B cell (primary cell): ENCODE measurements around the gene GNL3. TPM values are rescaled to one million over a fixed set of nuclear protein-coding genes. Genes with fewer than 3 reads are reported as not detected.

ENCODE experiments used
- ATAC-seq: fragments of 200-7000 bp; cut with Tn5 transposase; one replicate; pipeline ENCODE4 v1.10.0; 2021; ENCODE audit warnings: low read depth, mild to moderate bottlenecking, moderate number of reproducible peaks, moderate library complexity
- CTCF ChIA-PET: fragments of 350-600 bp; sonication (Branson Sonifier 250); formaldehyde crosslinking; loops from one replicate; lab custom pipeline; 2021; ENCODE audit warnings: antibody characterized with exemption, inconsistent platforms; lab: Charles Lee
- POLR2A ChIA-PET: fragments of 350-600 bp; sonication (Branson Sonifier 250); formaldehyde crosslinking; loops from one replicate; lab custom pipeline; 2021; ENCODE audit warnings: antibody characterized with exemption; lab: Charles Lee
- DNase-seq: peaks from one replicate; pipeline ENCODE4 v3.0.0; 2013
- H2AFZ ChIP-seq: 2 replicates; pipeline ENCODE4 v1.6.1; 2012; ENCODE audit warnings: mild to moderate bottlenecking, low read depth, low read length; ENCODE audit not compliant: insufficient read depth, poor library complexity, severe bottlenecking
- H3K27ac ChIP-seq, 2 donors: 1 replicate in 1 of 2; 2 replicates in 1 of 2; pipeline ENCODE4 v1.5.1; 2012 to 2013; ENCODE audit warnings: low read length in 2 of 2, mild to moderate bottlenecking in 2 of 2, moderate library complexity in 1 of 2
- H3K27me3 ChIP-seq, 4 experiments: fragments of 200-600 bp in 1 of 4; sonication (generic) in 1 of 4; replicated peaks in 1 of 4; 1 replicate in 2 of 4; 2 replicates in 2 of 4; pipeline versions ENCODE4 v1.6.1 to v1.7.0; 2013 to 2016; ENCODE audit warnings: low read length in 3 of 4, mild to moderate bottlenecking in 2 of 4, mixed read lengths in 1 of 4, moderate library complexity in 1 of 4; ENCODE audit not compliant: insufficient read depth in 4 of 4, control insufficient read depth in 3 of 4; ENCODE audit errors: control extremely low read depth in 1 of 4
- H3K36me3 ChIP-seq, 2 experiments: replicated peaks in 1 of 2; 1 replicate in 1 of 2; 2 replicates in 1 of 2; pipeline versions ENCODE4 v1.6.1 to v1.7.1; 2013; ENCODE audit warnings: low read length in 1 of 2; ENCODE audit not compliant: insufficient read depth in 2 of 2, control insufficient read depth in 1 of 2; ENCODE audit errors: control extremely low read depth in 1 of 2, extremely low read depth in 1 of 2
- H3K4me1 ChIP-seq, 2 donors: fragments of 200-600 bp in 1 of 2; sonication (generic) in 1 of 2; 1 replicate in 1 of 2; 2 replicates in 1 of 2; pipeline versions ENCODE4 v1.5.1 to v1.6.1; 2013 to 2017; ENCODE audit warnings: low read length in 2 of 2; ENCODE audit not compliant: control insufficient read depth in 2 of 2, insufficient read depth in 2 of 2
- H3K4me2 ChIP-seq: replicated peaks from 2 replicates; pipeline ENCODE3; 2012; ENCODE audit warnings: mild to moderate bottlenecking, low read depth, low read length; ENCODE audit not compliant: poor library complexity, severe bottlenecking
- H3K4me3 ChIP-seq, 5 experiments: fragments of 200-600 bp in 1 of 5; sonication (generic) in 1 of 5; 1 replicate in 3 of 5; 2 replicates in 2 of 5; pipeline versions ENCODE4 v1.5.1 to v1.7.0; 2011 to 2016; ENCODE audit warnings: low read length in 4 of 5, mild to moderate bottlenecking in 4 of 5, low read depth in 2 of 5, control low read depth in 1 of 5, moderate library complexity in 1 of 5; ENCODE audit not compliant: insufficient read depth in 1 of 5; ENCODE audit errors: control extremely low read depth in 1 of 5, extremely low read depth in 1 of 5
- H3K79me2 ChIP-seq: fragments of 200-600 bp; sonication (generic); one replicate; pipeline ENCODE4 v1.6.0; 2016; ENCODE audit warnings: low read length; ENCODE audit not compliant: control insufficient read depth, insufficient read depth
- H3K9ac ChIP-seq: fragments of 200-600 bp; sonication (generic); 2 replicates; pipeline ENCODE4 v1.6.1; 2017; ENCODE audit warnings: mild to moderate bottlenecking, low read length, moderate library complexity
- H3K9me3 ChIP-seq, 3 donors: one replicate each; pipeline versions ENCODE4 v1.6.1 to v1.7.1; 2013; ENCODE audit warnings: low read length in 2 of 3; ENCODE audit not compliant: control insufficient read depth in 2 of 3, insufficient read depth in 1 of 3; ENCODE audit errors: control extremely low read depth in 1 of 3
- H4K20me1 ChIP-seq: 2 replicates; pipeline ENCODE4 v1.6.0; 2012; ENCODE audit warnings: mild to moderate bottlenecking, low read length; ENCODE audit not compliant: insufficient read depth, control insufficient read depth, poor library complexity, severe bottlenecking
- H3K27ac Mint-ChIP-seq: one replicate; pipeline ENCODE4 v1.8.0; 2021; ENCODE audit warnings: mixed read lengths
- H3K27me3 Mint-ChIP-seq: one replicate; pipeline ENCODE4 v1.8.0; 2021; ENCODE audit warnings: mixed read lengths
- H3K4me1 Mint-ChIP-seq: one replicate; pipeline ENCODE4 v1.8.0; 2021; ENCODE audit warnings: mixed read lengths
- H3K4me3 Mint-ChIP-seq: one replicate; pipeline ENCODE4 v1.8.0; 2021; ENCODE audit warnings: mixed read lengths
- H3K9me3 Mint-ChIP-seq: one replicate; pipeline ENCODE4 v1.8.0; 2022; ENCODE audit warnings: mixed read lengths; ENCODE audit not compliant: insufficient read depth
- EZH2 ChIP-seq: IDR thresholded peaks from 2 replicates; pipeline ENCODE4 v1.6.1; 2012; ENCODE audit warnings: borderline replicate concordance, low read depth, mild to moderate bottlenecking, moderate library complexity, low read length; ENCODE audit not compliant: insufficient read depth, poor library complexity, severe bottlenecking
- WGBS: methylation state at CpG from one replicate; pipeline ENCODE4 v1.1.5; 2013; ENCODE audit warnings: missing lambda C conversion rate; ENCODE audit not compliant: insufficient coverage; 5-methylcytosine and 5-hydroxymethylcytosine counted together
- intact Hi-C: fragments of 100-400 bp; cut with micrococcal nuclease; formaldehyde crosslinking; loops from one replicate; pipeline ENCODE4 v1.10.0; 2022
- polyA plus RNA-seq: library from polyadenylated mRNA; depleted of rRNA; stranded (reverse); fragments of >200 nt; gene quantifications from 2 replicates; pipeline ENCODE4 v1.2.3, GENCODE V29; 2012
- total RNA-seq, 2 donors: library from RNA; stranded (reverse); fragments of 120-200 nt in 1 of 2; gene quantifications; 1 replicate in 1 of 2; 2 replicates in 1 of 2; pipeline versions ENCODE4 v1.2.3 to v1.2.4, GENCODE V29; 2013 to 2022
- TF ChIP-seq, protein P1 (sequence below): fragments of 200-600 bp; IDR thresholded peaks from one replicate; pipeline ENCODE4 v1.8.0; 2022; ENCODE audit warnings: antibody characterized with exemption, mild to moderate bottlenecking

GNL3 gene
- total and polyA plus RNA-seq, 2 donors (not counting 1 experiment from before 2014, with no cell fraction given), result 32.6 to 68.5 TPM

DNA sequence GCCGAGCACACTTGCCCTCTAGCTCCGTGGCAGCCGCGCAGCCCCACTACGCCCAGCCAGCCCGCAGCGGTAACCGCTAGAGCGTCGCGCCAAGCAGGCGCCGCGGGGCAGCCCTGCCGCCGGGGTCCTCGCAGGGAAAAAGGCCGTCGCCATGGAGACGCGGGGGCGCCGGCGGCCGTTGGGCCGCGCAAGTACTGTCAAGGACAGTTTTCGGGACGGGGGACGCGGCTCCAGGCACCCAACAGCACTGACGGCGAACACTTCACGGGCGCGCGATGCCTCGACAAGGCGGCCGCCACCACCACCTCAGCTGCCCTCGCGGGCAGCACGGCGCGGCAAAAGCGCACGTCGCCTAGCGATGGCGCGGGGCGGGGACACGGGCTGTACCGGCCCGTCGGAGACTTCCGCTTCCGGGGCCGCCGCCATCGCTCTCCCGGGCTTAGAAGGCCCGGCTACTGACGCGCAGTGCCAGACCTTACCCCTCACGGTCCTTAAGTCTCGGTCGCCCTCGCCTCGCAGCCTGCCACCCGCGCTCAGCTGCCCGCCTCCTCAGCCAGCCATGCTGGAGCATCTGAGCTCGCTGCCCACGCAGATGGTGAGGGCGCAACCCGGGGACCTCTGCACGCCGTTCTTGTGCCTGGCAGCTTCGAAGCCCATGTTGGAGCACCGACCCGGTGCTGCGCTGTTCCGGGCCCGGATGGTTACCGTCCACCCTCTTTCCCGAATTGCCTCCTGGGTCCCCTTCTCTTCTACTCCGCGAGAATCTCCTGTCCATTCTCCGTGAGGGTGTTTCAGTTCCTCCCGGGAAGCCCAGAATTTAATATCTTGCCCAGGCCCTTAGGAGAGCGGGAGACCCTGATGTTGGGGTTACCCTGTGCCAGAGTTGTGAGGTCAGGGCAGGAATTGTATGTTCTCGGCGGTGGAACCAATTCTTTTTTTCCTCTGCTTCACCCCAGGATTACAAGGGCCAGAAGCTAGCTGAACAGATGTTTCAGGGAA, 20.2 kb downstream of the GNL3 start, which contains the start of the genes GLT8D1 and SPCS1:
Gene GLT8D1 (minus strand): TSS at position 104 of the 999 bp plus-strand sequence. CDS start 5,331 bp downstream, outside the sequence.
Gene SPCS1 (plus strand): TSS at position 419 of the 999 bp plus-strand sequence. CDS start 141 bp downstream, at position 560.
- CTCF ChIA-PET, result interaction anchor here (0.7 kb wide), 1 partner anchor 10 kb away, joined by 3 read pairs; no protein-coding TSS in a partner anchor
- ATAC-seq, result peak; percentile 86
- WGBS, result under 1% methylated on average over 91 of the region's 94 CpGs
- POLR2A ChIA-PET, result interaction anchor here (0.6 to 2.0 kb wide), 3 partner anchors 20 to 157 kb away, joined by 3 to 9 read pairs (median 6); partner anchors contain the start of genes GNL3, NEK4 and PBRM1
- peaks cover 5 to 13% of the 10 kb centered on the region in 2 experiments for H3K36me3 ChIP-seq
- peak within 1 kb of the TSS; percentile 75 to 91 (median 82) for H3K4me3 ChIP-seq
- no peaks in the 10 kb centered on the region for H3K9me3 ChIP-seq
- no peaks in the 10 kb centered on the region for H3K27me3 ChIP-seq
- Mint-ChIP-seq H3K4me3 (peak within 1 kb of the TSS; percentile 96), H3K4me1 (peaks cover 46% of the 10 kb centered on the region), H3K9me3 (no peaks in the 10 kb centered on the region), H3K27ac (peak within 1 kb of the TSS; percentile 97), H3K27me3 (no peaks in the 10 kb centered on the region)
- DNase-seq, result peak; percentile 97
- TF ChIP-seq, protein P1, sequence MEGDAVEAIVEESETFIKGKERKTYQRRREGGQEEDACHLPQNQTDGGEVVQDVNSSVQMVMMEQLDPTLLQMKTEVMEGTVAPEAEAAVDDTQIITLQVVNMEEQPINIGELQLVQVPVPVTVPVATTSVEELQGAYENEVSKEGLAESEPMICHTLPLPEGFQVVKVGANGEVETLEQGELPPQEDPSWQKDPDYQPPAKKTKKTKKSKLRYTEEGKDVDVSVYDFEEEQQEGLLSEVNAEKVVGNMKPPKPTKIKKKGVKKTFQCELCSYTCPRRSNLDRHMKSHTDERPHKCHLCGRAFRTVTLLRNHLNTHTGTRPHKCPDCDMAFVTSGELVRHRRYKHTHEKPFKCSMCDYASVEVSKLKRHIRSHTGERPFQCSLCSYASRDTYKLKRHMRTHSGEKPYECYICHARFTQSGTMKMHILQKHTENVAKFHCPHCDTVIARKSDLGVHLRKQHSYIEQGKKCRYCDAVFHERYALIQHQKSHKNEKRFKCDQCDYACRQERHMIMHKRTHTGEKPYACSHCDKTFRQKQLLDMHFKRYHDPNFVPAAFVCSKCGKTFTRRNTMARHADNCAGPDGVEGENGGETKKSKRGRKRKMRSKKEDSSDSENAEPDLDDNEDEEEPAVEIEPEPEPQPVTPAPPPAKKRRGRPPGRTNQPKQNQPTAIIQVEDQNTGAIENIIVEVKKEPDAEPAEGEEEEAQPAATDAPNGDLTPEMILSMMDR, result no peak
- TF ChIP-seq EZH2, result no peak
- H3K4me1 ChIP-seq, result peaks cover 40 to 44% of the 10 kb centered on the region in 2 donors
- H3K4me2 ChIP-seq, result peak within 1 kb of the TSS; percentile 98
- intact Hi-C loops, result loop anchor here (1.0 to 10.0 kb wide), 8 partner anchors 21 to 731 kb away; partner anchors contain the start of genes ABHD14A, ABHD14B, DCP1A and NEK4
- H4K20me1 ChIP-seq, result no peaks in the 10 kb centered on the region
- peaks cover 65% of the 10 kb centered on the region for H3K79me2 ChIP-seq
- peak within 1 kb of the TSS; percentile 66 to 95 for H3K27ac ChIP-seq
- peak within 1 kb of the TSS; percentile 96 for H3K9ac ChIP-seq
- peak within 1 kb of the TSS; percentile 98 for H2AFZ ChIP-seq
